ENCODE results near the gene GRID1.

The GRID1 gene

GRCh38 chr10:86368987-86369386, 2.4 kb upstream of the GRID1 start:
- DNase-seq, result no peak

- no peak for DNase-seq
Measured at GRCh38 chr10:86368046-86368445, 1.5 kb upstream of the GRID1 start.

GRCh38 chr10:86367152-86367951, 757 bp upstream of the GRID1 start:
- no peak for DNase-seq

- no peak for DNase-seq
Measured at GRCh38 chr10:86366902-86367151, 232 bp upstream of the GRID1 start.

- no peak for DNase-seq
Measured at GRCh38 chr10:86365346-86366032, 1.1 kb downstream of the GRID1 start.

- no peak for DNase-seq
Measured at GRCh38 chr10:86364491-86365345, 1.9 kb downstream of the GRID1 start.

GRCh38 chr10:86363833-86364490, 2.6 kb downstream of the GRID1 start:
- no peak for DNase-seq

- no peak for DNase-seq
Measured at GRCh38 chr10:86363184-86363832, 3.3 kb downstream of the GRID1 start.

GRCh38 chr10:86362586-86363183, 3.9 kb downstream of the GRID1 start:
- DNase-seq, result no peak

- DNase-seq, result no peak
Measured at GRCh38 chr10:86362129-86362527, 4.5 kb downstream of the GRID1 start.

- no peak for DNase-seq
Measured at GRCh38 chr10:86361156-86362128, 5.2 kb downstream of the GRID1 start.

GRCh38 chr10:86360657-86361056, 5.9 kb downstream of the GRID1 start:
- no peak for DNase-seq

GRCh38 chr10:86359954-86360353, 6.6 kb downstream of the GRID1 start:
- no peak for DNase-seq

- DNase-seq, result no peak
Measured at GRCh38 chr10:86359111-86359510, 7.5 kb downstream of the GRID1 start.

- no peak for DNase-seq
Measured at GRCh38 chr10:86357676-86358075, 8.9 kb downstream of the GRID1 start.

GRCh38 chr10:86357041-86357440, 9.6 kb downstream of the GRID1 start:
- DNase-seq, result no peak

GRCh38 chr10:86356296-86356695, 10.3 kb downstream of the GRID1 start:
- no peak for DNase-seq

- DNase-seq, result no peak
Measured at GRCh38 chr10:86355571-86356038, 11.0 kb downstream of the GRID1 start.

- DNase-seq, result no peak
Measured at GRCh38 chr10:86354761-86355540, 11.6 kb downstream of the GRID1 start.
